ENCODE measurements around the gene MYOZ1.

DNA sequence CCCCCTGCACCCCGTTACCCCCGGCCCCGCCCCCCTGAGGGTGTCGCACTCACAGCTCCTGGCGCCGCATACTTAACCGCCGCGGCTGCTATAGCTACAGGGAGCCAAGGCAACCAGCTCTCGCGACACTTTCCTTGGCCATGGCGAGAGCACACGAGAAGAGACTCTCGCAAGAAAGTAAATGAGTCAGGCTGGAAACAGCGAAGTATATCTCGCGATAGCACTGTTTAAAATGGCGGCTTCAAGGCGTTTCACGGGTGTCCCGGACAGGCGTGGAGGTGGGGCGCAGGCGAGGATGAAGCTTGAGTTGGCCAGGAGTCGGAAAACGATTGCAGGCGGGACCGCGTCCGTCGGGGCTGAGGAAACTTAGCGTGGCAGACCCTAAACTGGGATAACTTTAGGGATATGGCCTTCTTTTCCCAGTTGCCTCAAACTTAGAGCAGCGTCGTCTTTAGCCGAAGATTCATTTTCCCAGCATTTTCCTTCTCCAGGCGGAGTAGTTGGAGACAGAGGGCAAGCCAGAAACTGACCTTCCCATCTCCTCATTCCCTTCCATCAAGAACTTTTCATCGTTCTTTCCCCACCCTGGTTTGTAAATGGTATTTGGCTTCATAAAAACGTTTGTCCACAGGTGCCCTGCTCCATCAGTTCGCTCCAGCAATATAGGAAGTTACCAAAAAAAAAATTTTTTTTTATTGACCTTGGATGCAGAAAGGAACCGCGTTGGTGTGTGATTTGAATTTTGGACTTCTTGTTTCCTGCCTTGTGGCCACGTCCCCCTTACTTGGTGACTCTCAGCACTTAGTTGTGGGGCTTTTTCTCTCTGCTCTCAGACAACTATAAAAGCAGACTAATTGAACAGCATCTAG lies 15.2 kb downstream of the MYOZ1 start:
- TF ChIP-seq, protein P1, sequence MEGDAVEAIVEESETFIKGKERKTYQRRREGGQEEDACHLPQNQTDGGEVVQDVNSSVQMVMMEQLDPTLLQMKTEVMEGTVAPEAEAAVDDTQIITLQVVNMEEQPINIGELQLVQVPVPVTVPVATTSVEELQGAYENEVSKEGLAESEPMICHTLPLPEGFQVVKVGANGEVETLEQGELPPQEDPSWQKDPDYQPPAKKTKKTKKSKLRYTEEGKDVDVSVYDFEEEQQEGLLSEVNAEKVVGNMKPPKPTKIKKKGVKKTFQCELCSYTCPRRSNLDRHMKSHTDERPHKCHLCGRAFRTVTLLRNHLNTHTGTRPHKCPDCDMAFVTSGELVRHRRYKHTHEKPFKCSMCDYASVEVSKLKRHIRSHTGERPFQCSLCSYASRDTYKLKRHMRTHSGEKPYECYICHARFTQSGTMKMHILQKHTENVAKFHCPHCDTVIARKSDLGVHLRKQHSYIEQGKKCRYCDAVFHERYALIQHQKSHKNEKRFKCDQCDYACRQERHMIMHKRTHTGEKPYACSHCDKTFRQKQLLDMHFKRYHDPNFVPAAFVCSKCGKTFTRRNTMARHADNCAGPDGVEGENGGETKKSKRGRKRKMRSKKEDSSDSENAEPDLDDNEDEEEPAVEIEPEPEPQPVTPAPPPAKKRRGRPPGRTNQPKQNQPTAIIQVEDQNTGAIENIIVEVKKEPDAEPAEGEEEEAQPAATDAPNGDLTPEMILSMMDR (IDR thresholded peaks at IDR 0.05) = no peak
- peak in 1 of 2 donors; percentile 58 for TF ChIP-seq POLR2A (IDR thresholded peaks at IDR 0.05)
